WERI-Rb-1 (cell line): ENCODE data around the gene CNN2.

Experiments used
- DNase-seq: peaks from one replicate; pipeline ENCODE4 v3.0.0-alpha.2; 2020
- H3K27ac ChIP-seq: fragments of 250-450 bp; sonication (Bioruptor Pico); 2 replicates; pipeline ENCODE4 v1.5.1; 2020; ENCODE audit warnings: mild to moderate bottlenecking, moderate library complexity
- H3K27me3 ChIP-seq: fragments of 250-450 bp; sonication (Bioruptor Pico); 2 replicates; pipeline ENCODE4 v1.5.1; 2021; ENCODE audit warnings: mild to moderate bottlenecking, low read depth, moderate library complexity; ENCODE audit not compliant: insufficient read depth, severe bottlenecking
- H3K36me3 ChIP-seq: fragments of 250-450 bp; sonication (Bioruptor Pico); 2 replicates; pipeline ENCODE4 v1.5.1; 2020; ENCODE audit warnings: mild to moderate bottlenecking, moderate library complexity
- H3K4me3 ChIP-seq: 2 replicates; pipeline ENCODE4 v1.5.1; 2011; ENCODE audit warnings: low read depth, mild to moderate bottlenecking, control low read depth, low read length
- H3K9me3 ChIP-seq: fragments of 250-450 bp; sonication (Bioruptor Pico); 2 replicates; pipeline ENCODE4 v1.5.1; 2021; ENCODE audit warnings: mild to moderate bottlenecking, moderate library complexity; ENCODE audit not compliant: severe bottlenecking
- TF ChIP-seq, protein P1 (sequence below): IDR thresholded peaks from 2 replicates; pipeline ENCODE4 v1.5.1; 2011; ENCODE audit warnings: low read depth, mild to moderate bottlenecking, control low read depth, inconsistent platforms, low read length

Gene CNN2

DNA sequence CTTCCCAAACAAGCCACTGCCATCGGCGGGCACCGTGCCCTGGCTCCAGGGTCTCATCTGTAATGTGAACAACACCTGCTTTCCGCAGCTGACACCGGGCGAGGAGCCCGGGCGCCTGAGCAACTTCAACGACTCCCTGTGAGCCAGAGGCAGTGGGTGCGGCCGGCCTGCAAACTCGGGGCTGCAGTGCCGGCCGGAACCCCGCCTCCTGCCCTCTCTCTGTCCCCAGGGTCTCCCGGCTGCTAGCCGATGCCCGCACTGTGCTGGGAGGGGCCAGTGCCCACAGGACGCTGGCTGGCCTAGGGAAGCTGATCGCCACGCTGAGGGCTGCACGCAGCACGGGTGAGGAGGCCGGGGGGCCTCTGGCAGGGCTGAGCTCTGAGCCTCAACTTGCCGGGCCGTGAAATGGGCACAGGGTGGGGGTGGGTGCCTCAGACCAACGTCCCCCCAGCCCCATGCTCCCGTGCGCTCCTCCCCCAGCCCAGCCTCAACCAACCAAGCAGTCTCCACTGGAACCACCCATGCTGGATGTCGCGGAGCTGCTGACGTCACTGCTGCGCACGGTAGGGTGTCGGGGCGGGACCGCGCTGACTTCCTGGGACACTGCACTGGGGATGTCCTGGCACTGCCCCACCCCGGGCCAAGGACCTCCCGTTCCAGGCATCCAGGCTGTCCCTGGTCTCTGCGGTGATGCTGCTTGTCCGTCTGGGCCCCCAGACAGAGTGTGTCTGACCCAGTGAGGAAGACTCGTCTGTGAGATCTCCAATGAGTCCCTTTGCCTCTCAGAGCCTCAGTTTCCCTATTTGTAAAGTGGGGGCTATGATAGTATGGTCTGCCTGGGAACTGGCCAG is 15.7 kb downstream of the CNN2 start:
- no peak overlapping the region for H3K4me3 ChIP-seq
- no peak for DNase-seq

DNA sequence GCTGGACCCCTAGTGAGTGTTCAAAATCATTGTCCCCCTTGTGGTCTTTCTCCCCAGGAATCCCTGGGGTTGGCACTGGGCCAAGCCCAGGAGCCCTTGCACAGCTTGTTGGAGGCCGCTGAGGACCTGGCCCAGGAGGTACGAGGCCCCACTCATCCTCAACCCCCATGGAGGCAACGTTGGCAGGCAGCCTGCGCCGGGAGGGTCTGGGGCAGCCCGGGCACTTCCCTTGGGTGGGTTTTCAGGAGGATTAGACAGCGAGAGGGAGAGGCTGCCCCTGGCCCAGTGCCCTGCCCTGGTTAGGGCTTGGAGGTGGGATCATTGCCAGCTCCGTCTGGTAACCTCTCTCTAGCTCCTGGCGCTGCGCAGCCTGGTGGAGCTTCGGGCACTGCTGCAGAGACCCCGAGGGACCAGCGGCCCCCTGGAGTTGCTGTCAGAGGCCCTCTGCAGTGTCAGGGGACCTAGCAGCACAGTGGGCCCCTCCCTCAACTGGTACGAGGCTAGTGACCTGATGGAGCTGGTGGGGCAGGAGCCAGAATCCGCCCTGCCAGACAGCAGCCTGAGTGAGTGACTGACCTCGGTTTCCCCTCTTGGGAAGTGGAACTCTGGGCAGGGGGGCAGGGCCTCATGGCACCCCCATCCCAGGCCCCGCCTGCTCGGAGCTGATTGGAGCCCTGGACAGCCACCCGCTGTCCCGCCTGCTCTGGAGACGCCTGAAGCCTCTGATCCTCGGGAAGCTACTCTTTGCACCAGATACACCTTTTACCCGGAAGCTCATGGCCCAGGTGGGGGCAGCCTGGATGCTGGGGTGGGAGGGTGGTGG is 16.5 kb downstream of the CNN2 start:
- DNase-seq: no peak
- Histone ChIP-seq H3K27me3 (no peaks in the 10 kb centered on the region), H3K4me3 (no peak overlapping the region), H3K36me3 (peaks cover 53% of the 10 kb centered on the region), H3K9me3 (peaks cover 3% of the 10 kb centered on the region), H3K27ac (no peak overlapping the region)
- TF ChIP-seq, protein P1, sequence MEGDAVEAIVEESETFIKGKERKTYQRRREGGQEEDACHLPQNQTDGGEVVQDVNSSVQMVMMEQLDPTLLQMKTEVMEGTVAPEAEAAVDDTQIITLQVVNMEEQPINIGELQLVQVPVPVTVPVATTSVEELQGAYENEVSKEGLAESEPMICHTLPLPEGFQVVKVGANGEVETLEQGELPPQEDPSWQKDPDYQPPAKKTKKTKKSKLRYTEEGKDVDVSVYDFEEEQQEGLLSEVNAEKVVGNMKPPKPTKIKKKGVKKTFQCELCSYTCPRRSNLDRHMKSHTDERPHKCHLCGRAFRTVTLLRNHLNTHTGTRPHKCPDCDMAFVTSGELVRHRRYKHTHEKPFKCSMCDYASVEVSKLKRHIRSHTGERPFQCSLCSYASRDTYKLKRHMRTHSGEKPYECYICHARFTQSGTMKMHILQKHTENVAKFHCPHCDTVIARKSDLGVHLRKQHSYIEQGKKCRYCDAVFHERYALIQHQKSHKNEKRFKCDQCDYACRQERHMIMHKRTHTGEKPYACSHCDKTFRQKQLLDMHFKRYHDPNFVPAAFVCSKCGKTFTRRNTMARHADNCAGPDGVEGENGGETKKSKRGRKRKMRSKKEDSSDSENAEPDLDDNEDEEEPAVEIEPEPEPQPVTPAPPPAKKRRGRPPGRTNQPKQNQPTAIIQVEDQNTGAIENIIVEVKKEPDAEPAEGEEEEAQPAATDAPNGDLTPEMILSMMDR: no peak

More for the DNA sequence above, 15.7 kb downstream of the CNN2 start:
- no peak overlapping the region for H3K27ac ChIP-seq
- H3K27me3 ChIP-seq: no peaks in the 10 kb centered on the region
- TF ChIP-seq, protein P1: no peak
- peaks cover 3% of the 10 kb centered on the region for H3K9me3 ChIP-seq
- H3K36me3 ChIP-seq: peaks cover 49% of the 10 kb centered on the region

DNA sequence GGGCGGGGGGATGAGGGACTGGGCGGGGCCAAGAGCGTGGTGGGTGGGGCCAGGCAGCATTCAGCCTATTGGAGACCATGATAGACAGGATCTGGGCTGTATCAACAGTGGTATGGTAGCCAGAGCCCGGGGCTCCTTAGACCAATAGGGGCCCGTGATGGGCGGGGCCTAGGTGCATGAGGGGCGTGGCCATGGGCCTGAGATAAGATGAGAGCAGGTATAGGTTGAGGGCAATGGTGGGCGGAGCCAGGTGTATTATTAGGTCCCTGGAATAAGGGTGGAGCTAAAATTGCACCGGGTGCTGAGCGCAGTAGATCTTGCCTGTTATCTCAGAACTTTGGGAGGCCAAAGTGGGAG is 18.8 kb downstream of the CNN2 start:
- Histone ChIP-seq H3K27me3 (no peaks in the 10 kb centered on the region), H3K4me3 (no peak overlapping the region), H3K9me3 (peaks cover 3% of the 10 kb centered on the region), H3K36me3 (peaks cover 47% of the 10 kb centered on the region), H3K27ac (no peak overlapping the region)
- TF ChIP-seq, protein P1: no peak
- DNase-seq: peak; percentile 80

DNA sequence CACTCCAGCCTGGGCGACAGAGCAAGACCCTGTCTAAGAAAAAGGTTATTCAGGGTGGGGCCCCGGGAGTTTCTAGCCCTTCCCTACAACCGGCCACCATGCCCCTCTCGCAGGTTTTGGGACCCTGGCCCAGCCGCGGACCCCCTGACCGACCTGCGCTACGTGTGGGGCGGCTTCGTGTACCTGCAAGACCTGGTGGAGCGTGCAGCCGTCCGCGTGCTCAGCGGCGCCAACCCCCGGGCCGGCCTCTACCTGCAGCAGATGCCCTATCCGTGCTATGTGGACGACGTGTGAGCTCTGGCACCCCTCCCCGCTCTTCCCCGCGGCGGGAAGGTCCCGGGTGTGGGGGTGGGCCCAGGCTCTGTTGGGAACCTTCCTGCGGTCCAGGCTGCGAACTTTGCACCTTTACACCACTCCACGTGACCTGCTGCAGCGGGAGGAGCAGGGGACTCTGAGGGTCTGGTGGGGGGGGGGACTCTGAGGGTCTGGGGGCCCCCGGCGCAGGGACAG is 19.8 kb downstream of the CNN2 start:
- Histone ChIP-seq H3K9me3 (peaks cover 3% of the 10 kb centered on the region), H3K36me3 (peaks cover 47% of the 10 kb centered on the region), H3K27me3 (no peaks in the 10 kb centered on the region), H3K4me3 (no peak overlapping the region), H3K27ac (no peak overlapping the region)
- TF ChIP-seq, protein P1: no peak
- DNase-seq: no peak

DNA sequence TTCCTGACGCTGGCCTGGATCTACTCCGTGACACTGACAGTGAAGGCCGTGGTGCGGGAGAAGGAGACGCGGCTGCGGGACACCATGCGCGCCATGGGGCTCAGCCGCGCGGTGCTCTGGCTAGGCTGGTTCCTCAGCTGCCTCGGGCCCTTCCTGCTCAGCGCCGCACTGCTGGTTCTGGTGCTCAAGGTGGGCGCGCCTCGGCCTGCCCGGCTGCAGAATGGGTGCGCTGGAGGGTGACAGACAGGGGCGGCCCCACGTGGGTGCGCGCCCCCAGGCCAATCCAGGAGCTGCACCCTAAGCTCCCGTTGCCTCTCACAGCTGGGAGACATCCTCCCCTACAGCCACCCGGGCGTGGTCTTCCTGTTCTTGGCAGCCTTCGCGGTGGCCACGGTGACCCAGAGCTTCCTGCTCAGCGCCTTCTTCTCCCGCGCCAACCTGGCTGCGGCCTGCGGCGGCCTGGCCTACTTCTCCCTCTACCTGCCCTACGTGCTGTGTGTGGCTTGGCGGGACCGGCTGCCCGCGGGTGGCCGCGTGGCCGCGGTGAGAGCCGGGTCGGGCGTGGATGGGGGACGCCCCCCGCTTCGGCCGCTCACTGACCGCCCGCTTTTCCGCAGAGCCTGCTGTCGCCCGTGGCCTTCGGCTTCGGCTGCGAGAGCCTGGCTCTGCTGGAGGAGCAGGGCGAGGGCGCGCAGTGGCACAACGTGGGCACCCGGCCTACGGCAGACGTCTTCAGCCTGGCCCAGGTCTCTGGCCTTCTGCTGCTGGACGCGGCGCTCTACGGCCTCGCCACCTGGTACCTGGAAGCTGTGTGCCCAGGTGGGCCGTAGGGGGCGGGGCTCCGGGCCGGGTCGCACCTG is 20.7 kb downstream of the CNN2 start:
- Histone ChIP-seq H3K4me3 (no peak overlapping the region), H3K27ac (no peak overlapping the region), H3K9me3 (peaks cover 3% of the 10 kb centered on the region), H3K27me3 (no peaks in the 10 kb centered on the region), H3K36me3 (peaks cover 46% of the 10 kb centered on the region)
- TF ChIP-seq, protein P1: no peak
- no peak for DNase-seq
